Activated CD8-positive, alpha-beta memory T cell treated with anti-CD3 and anti-CD28 coated beads, Interleukin-2, amount 50 U/mL, for 1 hour (primary cell): ENCODE measurements around the gene OR4C15.

Source experiments
- DNase-seq: peaks from one replicate; pipeline ENCODE4 v3.0.0-alpha.2; 2020; ENCODE audit errors: extremely low read depth

OR4C15 gene

GRCh38 chr11:55554169-55554568, at the start of gene OR4C15:
Gene OR4C15, plus strand, starts transcription at chr11:55554469. Its CDS starts 0 bp downstream, at chr11:55554469.
- DNase-seq: no peak

DNA sequence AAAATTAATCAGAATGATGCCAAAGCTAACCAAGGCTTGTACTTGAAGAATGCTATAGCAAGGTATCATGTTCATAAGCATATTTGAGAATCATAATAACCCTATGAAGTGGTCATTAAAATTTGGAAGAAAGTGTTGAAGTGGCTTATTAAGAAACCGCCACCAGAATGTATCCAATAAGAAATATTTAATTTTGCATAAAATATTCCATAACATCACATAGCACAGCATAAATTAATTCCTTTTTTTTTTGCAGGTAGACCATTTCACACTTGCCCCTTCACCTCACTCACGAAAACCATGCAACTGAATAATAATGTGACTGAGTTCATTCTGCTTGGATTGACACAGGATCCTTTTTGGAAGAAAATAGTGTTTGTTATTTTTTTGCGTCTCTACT, 17.6 kb downstream of the OR4C15 start, which contains the start of gene OR4C16:
OR4C16 (plus strand) TSS at position 301 of the 400 bp plus-strand sequence; CDS start at position 301, 0 bp downstream.
- DNase-seq: no peak

- no peak for DNase-seq
Observed at GRCh38 chr11:55572548-55572947, 18.3 kb downstream of the OR4C15 start.
